SK-N-SH treated with all-trans-retinoic acid at 6 μM for 48 hours (cell line): ENCODE measurements around the gene NRXN2.

ENCODE experiments used
- ATAC-seq: fragments of 200-7000 bp; cut with Tn5 transposase; 3 replicates; pipeline ENCODE4 v1.9.1; 2020; ENCODE audit warnings: mild to moderate bottlenecking, moderate library complexity
- ARNTL ChIP-seq: fragments of 450-650 bp; formaldehyde crosslinking; IDR thresholded peaks from 2 replicates; pipeline ENCODE4 v1.5.0; 2020; ENCODE audit warnings: low read depth, mild to moderate bottlenecking, moderate library complexity, borderline replicate concordance
- BACH2 ChIP-seq: fragments of 250-450 bp; sonication (Bioruptor Pico); IDR thresholded peaks from 2 replicates; pipeline ENCODE4 v1.9.0; 2021; ENCODE audit warnings: mild to moderate bottlenecking, borderline replicate concordance
- GLIS3 ChIP-seq: fragments of 250-450 bp; sonication (Bioruptor Pico); IDR thresholded peaks from 2 replicates; pipeline ENCODE4 v1.5.0; 2020; ENCODE audit warnings: mild to moderate bottlenecking, moderate library complexity
- OSR1 ChIP-seq: fragments of 250-450 bp; sonication (Bioruptor Pico); IDR thresholded peaks from 2 replicates; pipeline ENCODE4 v1.8.0; 2022; ENCODE audit warnings: moderate library complexity, mild to moderate bottlenecking, inconsistent platforms
- PPARA ChIP-seq: fragments of 250-450 bp; sonication (Bioruptor Pico); IDR thresholded peaks from 2 replicates; pipeline ENCODE4 v1.5.0; 2020; ENCODE audit warnings: mild to moderate bottlenecking, borderline replicate concordance
- RARB ChIP-seq: fragments of 250-450 bp; sonication (Bioruptor Pico); IDR thresholded peaks from 2 replicates; pipeline ENCODE4 v1.8.0; 2021; ENCODE audit warnings: mild to moderate bottlenecking, moderate library complexity
- SNAI2 ChIP-seq: fragments of 250-450 bp; sonication (Bioruptor Pico); IDR thresholded peaks from 2 replicates; pipeline ENCODE4 v1.5.0; 2020; ENCODE audit warnings: mild to moderate bottlenecking, moderate library complexity
- TCF4 ChIP-seq: fragments of 250-450 bp; sonication (Bioruptor Pico); IDR thresholded peaks from 2 replicates; pipeline ENCODE4 v1.8.0; 2021; ENCODE audit warnings: mild to moderate bottlenecking, moderate library complexity, borderline replicate concordance
- TOX ChIP-seq: fragments of 250-450 bp; sonication (Bioruptor Pico); IDR thresholded peaks from 2 replicates; pipeline ENCODE4 v1.8.0; 2021; ENCODE audit warnings: mild to moderate bottlenecking, moderate library complexity, borderline replicate concordance
- ZC3H10 ChIP-seq: fragments of 250-450 bp; sonication (Bioruptor Pico); IDR thresholded peaks from 2 replicates; pipeline ENCODE4 v1.5.1; 2021; ENCODE audit warnings: mild to moderate bottlenecking, moderate library complexity
- ZFP3 ChIP-seq: fragments of 250-450 bp; sonication (Bioruptor Pico); IDR thresholded peaks from 2 replicates; pipeline ENCODE4 v1.5.0; 2020; ENCODE audit warnings: mild to moderate bottlenecking, moderate library complexity
- ZFP30 ChIP-seq: fragments of 450-650 bp; formaldehyde crosslinking; IDR thresholded peaks from 2 replicates; pipeline ENCODE4 v1.5.0; 2022; ENCODE audit warnings: mild to moderate bottlenecking, moderate library complexity
- ZNF70 ChIP-seq: fragments of 450-650 bp; formaldehyde crosslinking; IDR thresholded peaks from 2 replicates; pipeline ENCODE4 v1.5.0; 2020; ENCODE audit warnings: mild to moderate bottlenecking, moderate library complexity
- ZNF8 ChIP-seq: fragments of 450-650 bp; formaldehyde crosslinking; IDR thresholded peaks from 2 replicates; pipeline ENCODE4 v1.5.0; 2020; ENCODE audit warnings: mild to moderate bottlenecking, moderate library complexity
- TF ChIP-seq, protein P1 (sequence below): fragments of 250-450 bp; sonication (Bioruptor Pico); IDR thresholded peaks from 2 replicates; pipeline ENCODE4 v1.8.0; 2020; ENCODE audit warnings: mild to moderate bottlenecking, moderate library complexity, borderline replicate concordance
- TF ChIP-seq, protein P2 (sequence below): fragments of 250-450 bp; sonication (Bioruptor Pico); IDR thresholded peaks from 2 replicates; pipeline ENCODE4 v1.5.1; 2020; ENCODE audit warnings: low read depth, mild to moderate bottlenecking, moderate library complexity
- TF ChIP-seq, protein P3 (sequence below): fragments of 250-450 bp; sonication (Bioruptor Pico); IDR thresholded peaks from 2 replicates; pipeline ENCODE4 v1.5.0; 2020; ENCODE audit warnings: mild to moderate bottlenecking, moderate library complexity
- TF ChIP-seq, protein P4 (sequence below): fragments of 250-450 bp; sonication (Bioruptor Pico); IDR thresholded peaks from 2 replicates; pipeline ENCODE4 v1.8.0; 2021; ENCODE audit warnings: low read depth, mild to moderate bottlenecking, moderate library complexity, borderline replicate concordance
- TF ChIP-seq, protein P5 (sequence below): fragments of 250-450 bp; sonication (Bioruptor Pico); IDR thresholded peaks from 2 replicates; pipeline ENCODE4 v1.5.1; 2021; ENCODE audit warnings: mild to moderate bottlenecking, moderate library complexity

The NRXN2 gene

DNA sequence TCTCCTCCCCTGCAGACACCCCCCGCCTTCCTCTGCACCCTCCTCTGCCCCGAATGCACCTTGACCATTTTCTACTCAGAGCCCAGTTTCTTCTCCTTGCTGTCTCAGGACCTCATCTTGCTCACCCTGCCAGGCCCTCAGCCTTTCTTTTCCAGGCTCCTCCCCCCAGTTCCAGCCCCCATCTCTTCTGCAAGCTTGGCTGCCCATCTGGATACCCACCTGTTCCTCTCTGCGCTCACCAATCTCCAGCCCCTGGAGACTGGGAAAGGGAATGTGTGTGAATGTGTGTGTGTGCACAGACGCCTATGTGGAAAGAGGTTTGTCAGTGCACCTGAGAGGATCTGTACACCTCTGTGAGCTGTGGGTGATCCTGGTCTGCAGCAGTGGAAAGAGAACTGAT, 95.6 kb downstream of the NRXN2 start:
- TF ChIP-seq PPARA (CRISPR knock-in tag), result no peak
- TF ChIP-seq TCF4 (CRISPR knock-in tag), result no peak
- TF ChIP-seq, protein P1, sequence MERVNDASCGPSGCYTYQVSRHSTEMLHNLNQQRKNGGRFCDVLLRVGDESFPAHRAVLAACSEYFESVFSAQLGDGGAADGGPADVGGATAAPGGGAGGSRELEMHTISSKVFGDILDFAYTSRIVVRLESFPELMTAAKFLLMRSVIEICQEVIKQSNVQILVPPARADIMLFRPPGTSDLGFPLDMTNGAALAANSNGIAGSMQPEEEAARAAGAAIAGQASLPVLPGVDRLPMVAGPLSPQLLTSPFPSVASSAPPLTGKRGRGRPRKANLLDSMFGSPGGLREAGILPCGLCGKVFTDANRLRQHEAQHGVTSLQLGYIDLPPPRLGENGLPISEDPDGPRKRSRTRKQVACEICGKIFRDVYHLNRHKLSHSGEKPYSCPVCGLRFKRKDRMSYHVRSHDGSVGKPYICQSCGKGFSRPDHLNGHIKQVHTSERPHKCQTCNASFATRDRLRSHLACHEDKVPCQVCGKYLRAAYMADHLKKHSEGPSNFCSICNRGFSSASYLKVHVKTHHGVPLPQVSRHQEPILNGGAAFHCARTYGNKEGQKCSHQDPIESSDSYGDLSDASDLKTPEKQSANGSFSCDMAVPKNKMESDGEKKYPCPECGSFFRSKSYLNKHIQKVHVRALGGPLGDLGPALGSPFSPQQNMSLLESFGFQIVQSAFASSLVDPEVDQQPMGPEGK, result no peak
- TF ChIP-seq ZNF70 (CRISPR knock-in tag), result no peak
- TF ChIP-seq ZC3H10 (CRISPR knock-in tag), result no peak
- no peak for TF ChIP-seq SNAI2
- TF ChIP-seq ZFP3 (CRISPR knock-in tag), result no peak
- TF ChIP-seq OSR1 (CRISPR knock-in tag), result no peak
- no peak for TF ChIP-seq GLIS3 (CRISPR knock-in tag)
- TF ChIP-seq, protein P2, sequence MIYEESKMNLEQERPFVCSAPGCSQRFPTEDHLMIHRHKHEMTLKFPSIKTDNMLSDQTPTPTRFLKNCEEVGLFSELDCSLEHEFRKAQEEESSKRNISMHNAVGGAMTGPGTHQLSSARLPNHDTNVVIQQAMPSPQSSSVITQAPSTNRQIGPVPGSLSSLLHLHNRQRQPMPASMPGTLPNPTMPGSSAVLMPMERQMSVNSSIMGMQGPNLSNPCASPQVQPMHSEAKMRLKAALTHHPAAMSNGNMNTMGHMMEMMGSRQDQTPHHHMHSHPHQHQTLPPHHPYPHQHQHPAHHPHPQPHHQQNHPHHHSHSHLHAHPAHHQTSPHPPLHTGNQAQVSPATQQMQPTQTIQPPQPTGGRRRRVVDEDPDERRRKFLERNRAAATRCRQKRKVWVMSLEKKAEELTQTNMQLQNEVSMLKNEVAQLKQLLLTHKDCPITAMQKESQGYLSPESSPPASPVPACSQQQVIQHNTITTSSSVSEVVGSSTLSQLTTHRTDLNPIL (CRISPR knock-in tag), result no peak
- TF ChIP-seq RARB (CRISPR knock-in tag), result no peak
- TF ChIP-seq BACH2, result no peak
- TF ChIP-seq ZNF8 (CRISPR knock-in tag), result no peak
- TF ChIP-seq ARNTL (CRISPR knock-in tag), result no peak
- TF ChIP-seq, protein P3, sequence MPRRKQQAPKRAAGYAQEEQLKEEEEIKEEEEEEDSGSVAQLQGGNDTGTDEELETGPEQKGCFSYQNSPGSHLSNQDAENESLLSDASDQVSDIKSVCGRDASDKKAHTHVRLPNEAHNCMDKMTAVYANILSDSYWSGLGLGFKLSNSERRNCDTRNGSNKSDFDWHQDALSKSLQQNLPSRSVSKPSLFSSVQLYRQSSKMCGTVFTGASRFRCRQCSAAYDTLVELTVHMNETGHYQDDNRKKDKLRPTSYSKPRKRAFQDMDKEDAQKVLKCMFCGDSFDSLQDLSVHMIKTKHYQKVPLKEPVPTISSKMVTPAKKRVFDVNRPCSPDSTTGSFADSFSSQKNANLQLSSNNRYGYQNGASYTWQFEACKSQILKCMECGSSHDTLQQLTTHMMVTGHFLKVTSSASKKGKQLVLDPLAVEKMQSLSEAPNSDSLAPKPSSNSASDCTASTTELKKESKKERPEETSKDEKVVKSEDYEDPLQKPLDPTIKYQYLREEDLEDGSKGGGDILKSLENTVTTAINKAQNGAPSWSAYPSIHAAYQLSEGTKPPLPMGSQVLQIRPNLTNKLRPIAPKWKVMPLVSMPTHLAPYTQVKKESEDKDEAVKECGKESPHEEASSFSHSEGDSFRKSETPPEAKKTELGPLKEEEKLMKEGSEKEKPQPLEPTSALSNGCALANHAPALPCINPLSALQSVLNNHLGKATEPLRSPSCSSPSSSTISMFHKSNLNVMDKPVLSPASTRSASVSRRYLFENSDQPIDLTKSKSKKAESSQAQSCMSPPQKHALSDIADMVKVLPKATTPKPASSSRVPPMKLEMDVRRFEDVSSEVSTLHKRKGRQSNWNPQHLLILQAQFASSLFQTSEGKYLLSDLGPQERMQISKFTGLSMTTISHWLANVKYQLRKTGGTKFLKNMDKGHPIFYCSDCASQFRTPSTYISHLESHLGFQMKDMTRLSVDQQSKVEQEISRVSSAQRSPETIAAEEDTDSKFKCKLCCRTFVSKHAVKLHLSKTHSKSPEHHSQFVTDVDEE (CRISPR knock-in tag), result no peak
- TF ChIP-seq, protein P4, sequence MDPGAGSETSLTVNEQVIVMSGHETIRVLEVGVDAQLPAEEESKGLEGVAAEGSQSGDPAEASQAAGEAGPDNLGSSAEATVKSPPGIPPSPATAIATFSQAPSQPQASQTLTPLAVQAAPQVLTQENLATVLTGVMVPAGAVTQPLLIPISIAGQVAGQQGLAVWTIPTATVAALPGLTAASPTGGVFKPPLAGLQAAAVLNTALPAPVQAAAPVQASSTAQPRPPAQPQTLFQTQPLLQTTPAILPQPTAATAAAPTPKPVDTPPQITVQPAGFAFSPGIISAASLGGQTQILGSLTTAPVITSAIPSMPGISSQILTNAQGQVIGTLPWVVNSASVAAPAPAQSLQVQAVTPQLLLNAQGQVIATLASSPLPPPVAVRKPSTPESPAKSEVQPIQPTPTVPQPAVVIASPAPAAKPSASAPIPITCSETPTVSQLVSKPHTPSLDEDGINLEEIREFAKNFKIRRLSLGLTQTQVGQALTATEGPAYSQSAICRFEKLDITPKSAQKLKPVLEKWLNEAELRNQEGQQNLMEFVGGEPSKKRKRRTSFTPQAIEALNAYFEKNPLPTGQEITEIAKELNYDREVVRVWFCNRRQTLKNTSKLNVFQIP (CRISPR knock-in tag), result no peak
- ATAC-seq, result no peak

DNA sequence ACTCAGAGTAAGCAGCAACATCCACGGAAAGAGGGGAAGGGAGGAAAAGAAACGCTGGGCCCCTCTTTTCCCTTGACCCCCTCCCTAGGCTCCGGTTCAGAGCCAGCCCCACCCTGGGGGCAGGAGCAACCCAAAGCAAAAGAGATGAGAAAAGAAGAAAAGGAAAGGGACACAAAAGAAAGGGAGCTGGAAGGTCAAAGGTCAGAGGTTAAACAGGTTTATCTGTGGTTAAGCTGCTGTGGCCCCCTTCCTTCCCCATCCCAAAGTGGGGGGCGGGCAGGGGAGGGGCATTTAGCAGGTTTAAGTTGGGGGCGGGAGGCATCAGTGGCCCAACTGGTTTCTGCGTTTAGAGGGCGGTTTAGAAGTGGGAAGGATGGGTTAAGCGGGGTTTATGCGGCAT, 96.4 kb downstream of the NRXN2 start:
- ATAC-seq, result no peak
- TF ChIP-seq GLIS3 (CRISPR knock-in tag), result no peak
- TF ChIP-seq PPARA (CRISPR knock-in tag), result no peak
- no peak for TF ChIP-seq TCF4 (CRISPR knock-in tag)
- TF ChIP-seq, protein P5, sequence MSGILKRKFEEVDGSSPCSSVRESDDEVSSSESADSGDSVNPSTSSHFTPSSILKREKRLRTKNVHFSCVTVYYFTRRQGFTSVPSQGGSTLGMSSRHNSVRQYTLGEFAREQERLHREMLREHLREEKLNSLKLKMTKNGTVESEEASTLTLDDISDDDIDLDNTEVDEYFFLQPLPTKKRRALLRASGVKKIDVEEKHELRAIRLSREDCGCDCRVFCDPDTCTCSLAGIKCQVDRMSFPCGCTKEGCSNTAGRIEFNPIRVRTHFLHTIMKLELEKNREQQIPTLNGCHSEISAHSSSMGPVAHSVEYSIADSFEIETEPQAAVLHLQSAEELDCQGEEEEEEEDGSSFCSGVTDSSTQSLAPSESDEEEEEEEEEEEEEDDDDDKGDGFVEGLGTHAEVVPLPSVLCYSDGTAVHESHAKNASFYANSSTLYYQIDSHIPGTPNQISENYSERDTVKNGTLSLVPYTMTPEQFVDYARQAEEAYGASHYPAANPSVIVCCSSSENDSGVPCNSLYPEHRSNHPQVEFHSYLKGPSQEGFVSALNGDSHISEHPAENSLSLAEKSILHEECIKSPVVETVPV (CRISPR knock-in tag), result no peak
- TF ChIP-seq, protein P4 (CRISPR knock-in tag), result no peak

DNA sequence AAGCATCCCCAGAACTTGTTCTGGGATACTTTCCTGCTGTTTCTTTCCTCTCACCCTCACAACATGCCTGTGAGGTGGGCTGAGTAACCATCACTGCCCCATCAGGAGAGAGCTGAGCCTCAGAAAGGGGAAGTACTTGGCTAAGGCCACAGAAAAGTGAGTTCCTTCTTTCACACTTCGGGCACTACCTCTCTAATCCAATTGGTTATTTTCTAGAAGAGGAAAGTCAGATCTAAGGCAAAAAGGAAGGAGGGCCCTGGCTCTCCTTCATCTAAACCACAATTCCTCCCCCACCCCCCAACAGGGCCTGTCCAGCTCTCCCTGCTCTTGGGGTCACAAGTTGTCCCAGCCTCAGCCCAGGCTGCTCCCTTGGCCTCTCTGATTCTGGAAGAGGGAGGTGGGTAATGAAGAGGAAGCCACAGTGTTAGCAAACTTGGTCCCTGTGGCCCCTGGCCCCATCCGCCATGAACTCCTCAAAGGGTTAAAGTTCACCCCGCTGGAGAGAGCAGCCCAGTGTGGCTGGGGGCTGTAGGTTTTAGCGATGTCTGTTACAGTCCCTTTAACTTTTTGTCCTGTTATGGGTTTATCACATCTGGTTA, 98.0 kb downstream of the NRXN2 start:
- no peak for TF ChIP-seq GLIS3 (CRISPR knock-in tag)
- no peak for TF ChIP-seq ZNF70 (CRISPR knock-in tag)
- TF ChIP-seq TCF4 (CRISPR knock-in tag), result no peak
- no peak for TF ChIP-seq TOX (CRISPR knock-in tag)
- no peak for TF ChIP-seq ZFP30 (CRISPR knock-in tag)
- TF ChIP-seq RARB (CRISPR knock-in tag), result no peak
- TF ChIP-seq SNAI2, result no peak
- TF ChIP-seq, protein P3 (CRISPR knock-in tag), result no peak
- no peak for TF ChIP-seq OSR1 (CRISPR knock-in tag)
- no peak for TF ChIP-seq PPARA (CRISPR knock-in tag)

More for the DNA sequence above, 98.0 kb downstream of the NRXN2 start:
- no peak for ATAC-seq
